ENCODE data around the gene EIF5. TPM values are rescaled to one million over a fixed set of nuclear protein-coding genes. Genes with fewer than 3 reads are reported as not detected.
A peak's percentile ranks its signal among the peaks of the same experiment; 100 is the strongest.

EIF5 gene
- total RNA-seq, 1 donor from 2014 or later = 483 TPM

- no peak overlapping the region for H3K27ac Mint-ChIP-seq (ENCODE audit: unreplicated experiment)
- peaks cover 2% of the 10 kb centered on the region for H3K9me3 Mint-ChIP-seq
- no peaks in the 10 kb centered on the region for H3K4me1 Mint-ChIP-seq
- peaks cover 29% of the 10 kb centered on the region for H3K27me3 Mint-ChIP-seq (ENCODE audit: low read depth)
- H3K4me3 Mint-ChIP-seq = no peak overlapping the region
- no peak for TF ChIP-seq CTCF (conservative IDR thresholded peaks at IDR 0.05)
- no peak for DNase-seq (ENCODE audit: low read depth, low spot score)
- no peaks in the 10 kb centered on the region for H3K36me3 Mint-ChIP-seq (ENCODE audit: low read depth)
Measured at GRCh38 chr14:103293465-103293864, 40.6 kb upstream of the EIF5 start.

GRCh38 chr14:103294091-103294490 is 39.9 kb upstream of the EIF5 start:
- DNase-seq (ENCODE audit: low read depth, low spot score) = no peak
- Mint-ChIP-seq H3K4me1 (no peaks in the 10 kb centered on the region), H3K4me3 (no peak overlapping the region), H3K9me3 (peaks cover 2% of the 10 kb centered on the region), H3K27ac (ENCODE audit: unreplicated experiment) (no peak overlapping the region), H3K36me3 (ENCODE audit: low read depth) (no peaks in the 10 kb centered on the region), H3K27me3 (ENCODE audit: low read depth) (peaks cover 28% of the 10 kb centered on the region)
- no peak for TF ChIP-seq CTCF (conservative IDR thresholded peaks at IDR 0.05)

- no peak for TF ChIP-seq CTCF (conservative IDR thresholded peaks at IDR 0.05)
- Mint-ChIP-seq H3K4me1 (no peaks in the 10 kb centered on the region), H3K9me3 (no peaks in the 10 kb centered on the region), H3K4me3 (no peak overlapping the region), H3K27me3 (ENCODE audit: low read depth) (peaks cover 25% of the 10 kb centered on the region), H3K27ac (ENCODE audit: unreplicated experiment) (no peak overlapping the region), H3K36me3 (ENCODE audit: low read depth) (no peaks in the 10 kb centered on the region)
- no peak for DNase-seq (ENCODE audit: low read depth, low spot score)
Measured at GRCh38 chr14:103296007-103296406, 38.0 kb upstream of the EIF5 start.

- Mint-ChIP-seq H3K27ac (ENCODE audit: unreplicated experiment) (no peak overlapping the region), H3K4me1 (no peaks in the 10 kb centered on the region), H3K4me3 (no peak overlapping the region), H3K36me3 (ENCODE audit: low read depth) (no peaks in the 10 kb centered on the region), H3K9me3 (no peaks in the 10 kb centered on the region), H3K27me3 (ENCODE audit: low read depth) (peaks cover 16% of the 10 kb centered on the region)
- no peak for DNase-seq (ENCODE audit: low read depth, low spot score)
- TF ChIP-seq CTCF (conservative IDR thresholded peaks at IDR 0.05) = peak; percentile 34
Measured at GRCh38 chr14:103296987-103297386, 37.0 kb upstream of the EIF5 start.

GRCh38 chr14:103298620-103299019 is 35.4 kb upstream of the EIF5 start:
- no peak for DNase-seq (ENCODE audit: low read depth, low spot score)

More at GRCh38 chr14:103298620-103299019, 35.4 kb upstream of the EIF5 start:
- Mint-ChIP-seq H3K27me3 (ENCODE audit: low read depth) (peaks cover 8% of the 10 kb centered on the region), H3K36me3 (ENCODE audit: low read depth) (no peaks in the 10 kb centered on the region), H3K9me3 (no peaks in the 10 kb centered on the region), H3K4me1 (no peaks in the 10 kb centered on the region), H3K27ac (ENCODE audit: unreplicated experiment) (no peak overlapping the region), H3K4me3 (no peak overlapping the region)
- TF ChIP-seq CTCF (conservative IDR thresholded peaks at IDR 0.05) = peak; percentile 23

Measured in neural crest cell (in vitro differentiated cells).